GM23338 (cell line): Measurements from ENCODE around the gene RHBDD1. TPM values are rescaled to one million over a fixed set of nuclear protein-coding genes. Genes with fewer than 3 reads are reported as not detected.

ENCODE experiments used
- ATAC-seq: fragments of 200-7000 bp; cut with Tn5 transposase; 3 replicates; pipeline ENCODE4 v1.9.1; 2020
- DNase-seq: peaks from one replicate; pipeline ENCODE4 v3.0.0-alpha.2; 2015; ENCODE audit warnings: low spot score
- H2AFZ ChIP-seq: fragments of 200-600 bp; sonication (generic); 2 replicates; pipeline ENCODE4 v1.8.0; 2016; ENCODE audit warnings: antibody characterized with exemption, mild to moderate bottlenecking, moderate library complexity
- H3F3A ChIP-seq: fragments of 200-600 bp; sonication (generic); replicated peaks from 2 replicates; pipeline ENCODE4 v1.8.0; 2017; ENCODE audit warnings: antibody characterized with exemption, mixed run types, low read depth
- H3K27ac ChIP-seq: fragments of 200-600 bp; sonication (generic); 2 replicates; pipeline ENCODE4 v1.6.1; 2016; ENCODE audit warnings: low read depth
- H3K27me3 ChIP-seq: fragments of 200-600 bp; sonication (generic); 2 replicates; pipeline ENCODE4 v1.8.0; 2016; ENCODE audit warnings: mild to moderate bottlenecking, mixed run types, moderate library complexity; ENCODE audit not compliant: insufficient read depth
- H3K36me3 ChIP-seq: fragments of 200-600 bp; sonication (generic); 2 replicates; pipeline ENCODE4 v1.8.0; 2016; ENCODE audit warnings: mild to moderate bottlenecking; ENCODE audit not compliant: insufficient read depth
- H3K4me1 ChIP-seq: fragments of 200-600 bp; sonication (generic); 2 replicates; pipeline ENCODE4 v1.8.0; 2016; ENCODE audit warnings: mild to moderate bottlenecking, moderate library complexity; ENCODE audit not compliant: insufficient read depth
- H3K4me2 ChIP-seq: fragments of 200-600 bp; sonication (generic); 2 replicates; pipeline ENCODE4 v1.7.1; 2017; ENCODE audit warnings: mixed run types
- H3K4me3 ChIP-seq: fragments of 200-600 bp; sonication (generic); 2 replicates; pipeline ENCODE4 v1.6.1; 2016; ENCODE audit warnings: mixed run types
- H3K79me2 ChIP-seq: fragments of 200-600 bp; sonication (generic); replicated peaks from 2 replicates; pipeline ENCODE4 v1.8.0; 2017; ENCODE audit warnings: mild to moderate bottlenecking; ENCODE audit not compliant: insufficient read depth
- H3K9me2 ChIP-seq: fragments of 200-600 bp; sonication (generic); 2 replicates; pipeline ENCODE4 v1.8.0; 2017; ENCODE audit not compliant: insufficient read depth
- H4K20me1 ChIP-seq: fragments of 200-600 bp; sonication (generic); replicated peaks from 2 replicates; pipeline ENCODE4 v1.8.0; 2017; ENCODE audit warnings: mild to moderate bottlenecking; ENCODE audit not compliant: insufficient read depth
- H3K27ac Mint-ChIP-seq: 2 replicates; pipeline ENCODE4 v1.8.0; 2020; ENCODE audit warnings: inconsistent platforms, mild to moderate bottlenecking, moderate library complexity, mixed read lengths
- H3K27me3 Mint-ChIP-seq: 3 replicates; pipeline ENCODE4 v1.8.0; 2022; ENCODE audit warnings: low read depth, mild to moderate bottlenecking, moderate library complexity, mixed read lengths, inconsistent platforms; ENCODE audit not compliant: insufficient read depth, poor library complexity
- H3K36me3 Mint-ChIP-seq: 3 replicates; pipeline ENCODE4 v1.8.0; 2021; ENCODE audit warnings: low read depth, mild to moderate bottlenecking, inconsistent platforms, moderate library complexity, mixed read lengths
- H3K4me1 Mint-ChIP-seq: 3 replicates; pipeline ENCODE4 v1.8.0; 2020; ENCODE audit warnings: mild to moderate bottlenecking, inconsistent platforms, mixed read lengths
- H3K4me3 Mint-ChIP-seq: 3 replicates; pipeline ENCODE4 v1.8.0; 2021; ENCODE audit warnings: moderate library complexity, mild to moderate bottlenecking, inconsistent platforms, mixed read lengths
- H3K9me3 Mint-ChIP-seq: 3 replicates; pipeline ENCODE4 v1.8.0; 2020; ENCODE audit warnings: moderate library complexity, mild to moderate bottlenecking, inconsistent platforms, mixed read lengths
- CREB1 ChIP-seq: fragments of 250-450 bp; sonication (Bioruptor Pico); IDR thresholded peaks from 2 replicates; pipeline ENCODE4 v1.5.0; 2020; ENCODE audit warnings: low read depth, mild to moderate bottlenecking, moderate library complexity
- EZH2 ChIP-seq: fragments of 200-600 bp; sonication (generic); IDR thresholded peaks from one replicate; pipeline ENCODE4 v1.8.0; 2017; ENCODE audit warnings: antibody characterized with exemption, mild to moderate bottlenecking, low read depth; ENCODE audit not compliant: unreplicated experiment
- EZH2phosphoT487 ChIP-seq: fragments of 200-600 bp; sonication (generic); IDR thresholded peaks from one replicate; pipeline ENCODE4 v1.8.1; 2018; ENCODE audit warnings: antibody characterized with exemption; ENCODE audit not compliant: unreplicated experiment
- JUNB ChIP-seq: IDR thresholded peaks from one replicate; pipeline ENCODE4 v1.6.1; 2016; ENCODE audit warnings: antibody characterized with exemption; ENCODE audit not compliant: unreplicated experiment
- NANOG ChIP-seq: IDR thresholded peaks from 2 replicates; pipeline ENCODE4 v1.6.1; 2016; ENCODE audit warnings: antibody characterized with exemption, borderline replicate concordance
- POLR2AphosphoS5 ChIP-seq: IDR thresholded peaks from 2 replicates; pipeline ENCODE4 v1.6.1; 2016; ENCODE audit warnings: antibody characterized with exemption, low read depth
- STAT1 ChIP-seq: IDR thresholded peaks from one replicate; pipeline ENCODE4 v1.6.1; 2016; ENCODE audit warnings: antibody characterized with exemption; ENCODE audit not compliant: unreplicated experiment
- ZNF114 ChIP-seq: fragments of 250-450 bp; sonication (Bioruptor Pico); IDR thresholded peaks from 2 replicates; pipeline ENCODE4 v1.5.0; 2020; ENCODE audit warnings: mild to moderate bottlenecking, moderate library complexity
- ZNF331 ChIP-seq: fragments of 250-450 bp; sonication (Bioruptor Pico); IDR thresholded peaks from 2 replicates; pipeline ENCODE4 v1.5.0; 2020; ENCODE audit warnings: low read depth, mild to moderate bottlenecking, moderate library complexity
- polyA plus RNA-seq: library from polyadenylated mRNA; unstranded; fragments of >200 nt; fragmentation: Nextera tagmentation; extraction: Ambion mirVana; gene quantifications from 2 replicates; pipeline ENCODE4 v1.2.1, GENCODE V29; 2016
- total RNA-seq: library from RNA; depleted of rRNA; stranded (reverse); fragments of >200 nt; shearing (Covaris generic); gene quantifications from 2 replicates; pipeline ENCODE4 v1.2.3, GENCODE V29; 2014
- TF ChIP-seq, protein P1 (sequence below), 2 experiments: fragments of 200-600 bp in 1 of 2; sonication (generic) in 1 of 2; conservative IDR thresholded peaks; 2 replicates each; pipeline versions ENCODE4 v1.5.1 to v1.6.1; 2016 to 2017; ENCODE audit warnings: antibody characterized with exemption in 2 of 2, low read depth in 2 of 2, mild to moderate bottlenecking in 2 of 2, moderate library complexity in 1 of 2
- TF ChIP-seq, protein P2 (sequence below): IDR thresholded peaks from one replicate; pipeline ENCODE4 v1.6.1; 2018; ENCODE audit warnings: antibody characterized with exemption; ENCODE audit not compliant: unreplicated experiment
- TF ChIP-seq, protein P3 (sequence below): IDR thresholded peaks from 2 replicates; pipeline ENCODE4 v1.6.1; 2016; ENCODE audit warnings: antibody characterized with exemption
- TF ChIP-seq, protein P4 (sequence below): fragments of 250-450 bp; sonication (Bioruptor Pico); IDR thresholded peaks from 2 replicates; pipeline ENCODE4 v1.5.0; 2020; ENCODE audit warnings: mild to moderate bottlenecking, moderate library complexity

The RHBDD1 gene
- total and polyA plus RNA-seq, 2 experiments from 2014 or later, result 7.3 to 13.0 TPM

DNA sequence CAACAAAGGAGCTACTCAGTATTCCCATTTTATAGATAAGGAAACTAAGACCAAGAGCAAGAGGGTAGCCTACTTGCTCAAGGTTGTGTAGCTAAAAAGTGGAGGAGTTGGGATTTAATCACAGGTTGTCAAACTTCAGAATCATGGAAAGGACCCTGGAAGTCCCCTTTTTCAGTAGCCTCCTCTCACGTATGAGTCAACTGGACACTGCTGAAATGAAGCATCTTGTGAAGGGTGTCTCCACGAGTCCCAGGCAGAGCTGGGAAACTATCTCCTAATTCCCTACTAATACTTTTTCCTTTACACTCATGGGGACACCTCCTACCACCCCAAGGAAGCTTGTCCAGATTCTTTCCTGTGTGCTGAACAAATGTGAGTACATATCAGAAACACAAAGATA lies 155.8 kb downstream of the RHBDD1 start:
- Histone ChIP-seq H3K4me1 (no peaks in the 10 kb centered on the region), H3K79me2 (no peaks in the 10 kb centered on the region), H3F3A (no peaks in the 10 kb centered on the region), H4K20me1 (no peaks in the 10 kb centered on the region), H3K4me2 (no peak overlapping the region), H3K27me3 (no peaks in the 10 kb centered on the region), H2AFZ (no peak overlapping the region), H3K9me2 (no peaks in the 10 kb centered on the region), H3K27ac (no peak overlapping the region), H3K4me3 (no peak overlapping the region), H3K36me3 (no peaks in the 10 kb centered on the region; the same call in 1 of the 2 replicates)
- H3K36me3 Mint-ChIP-seq, result no peaks in the 10 kb centered on the region; the same call in 2 of the 3 replicates
- DNase-seq (no peak), ATAC-seq (no peak)
- no peak overlapping the region for H3K27ac Mint-ChIP-seq
- peaks cover 11% of the 10 kb centered on the region for H3K27me3 Mint-ChIP-seq
- H3K4me1 Mint-ChIP-seq, result no peaks in the 10 kb centered on the region
- no peaks in the 10 kb centered on the region for H3K9me3 Mint-ChIP-seq
- H3K4me3 Mint-ChIP-seq, result no peak overlapping the region
- TF ChIP-seq JUNB, result no peak
- TF ChIP-seq, protein P1, sequence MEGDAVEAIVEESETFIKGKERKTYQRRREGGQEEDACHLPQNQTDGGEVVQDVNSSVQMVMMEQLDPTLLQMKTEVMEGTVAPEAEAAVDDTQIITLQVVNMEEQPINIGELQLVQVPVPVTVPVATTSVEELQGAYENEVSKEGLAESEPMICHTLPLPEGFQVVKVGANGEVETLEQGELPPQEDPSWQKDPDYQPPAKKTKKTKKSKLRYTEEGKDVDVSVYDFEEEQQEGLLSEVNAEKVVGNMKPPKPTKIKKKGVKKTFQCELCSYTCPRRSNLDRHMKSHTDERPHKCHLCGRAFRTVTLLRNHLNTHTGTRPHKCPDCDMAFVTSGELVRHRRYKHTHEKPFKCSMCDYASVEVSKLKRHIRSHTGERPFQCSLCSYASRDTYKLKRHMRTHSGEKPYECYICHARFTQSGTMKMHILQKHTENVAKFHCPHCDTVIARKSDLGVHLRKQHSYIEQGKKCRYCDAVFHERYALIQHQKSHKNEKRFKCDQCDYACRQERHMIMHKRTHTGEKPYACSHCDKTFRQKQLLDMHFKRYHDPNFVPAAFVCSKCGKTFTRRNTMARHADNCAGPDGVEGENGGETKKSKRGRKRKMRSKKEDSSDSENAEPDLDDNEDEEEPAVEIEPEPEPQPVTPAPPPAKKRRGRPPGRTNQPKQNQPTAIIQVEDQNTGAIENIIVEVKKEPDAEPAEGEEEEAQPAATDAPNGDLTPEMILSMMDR (conservative IDR thresholded peaks at IDR 0.05; ENCODE audit: low read depth in 2 of 2), result no peak
- TF ChIP-seq EZH2, result no peak
- no peak for TF ChIP-seq EZH2phosphoT487
- TF ChIP-seq NANOG, result no peak
- TF ChIP-seq, protein P2, sequence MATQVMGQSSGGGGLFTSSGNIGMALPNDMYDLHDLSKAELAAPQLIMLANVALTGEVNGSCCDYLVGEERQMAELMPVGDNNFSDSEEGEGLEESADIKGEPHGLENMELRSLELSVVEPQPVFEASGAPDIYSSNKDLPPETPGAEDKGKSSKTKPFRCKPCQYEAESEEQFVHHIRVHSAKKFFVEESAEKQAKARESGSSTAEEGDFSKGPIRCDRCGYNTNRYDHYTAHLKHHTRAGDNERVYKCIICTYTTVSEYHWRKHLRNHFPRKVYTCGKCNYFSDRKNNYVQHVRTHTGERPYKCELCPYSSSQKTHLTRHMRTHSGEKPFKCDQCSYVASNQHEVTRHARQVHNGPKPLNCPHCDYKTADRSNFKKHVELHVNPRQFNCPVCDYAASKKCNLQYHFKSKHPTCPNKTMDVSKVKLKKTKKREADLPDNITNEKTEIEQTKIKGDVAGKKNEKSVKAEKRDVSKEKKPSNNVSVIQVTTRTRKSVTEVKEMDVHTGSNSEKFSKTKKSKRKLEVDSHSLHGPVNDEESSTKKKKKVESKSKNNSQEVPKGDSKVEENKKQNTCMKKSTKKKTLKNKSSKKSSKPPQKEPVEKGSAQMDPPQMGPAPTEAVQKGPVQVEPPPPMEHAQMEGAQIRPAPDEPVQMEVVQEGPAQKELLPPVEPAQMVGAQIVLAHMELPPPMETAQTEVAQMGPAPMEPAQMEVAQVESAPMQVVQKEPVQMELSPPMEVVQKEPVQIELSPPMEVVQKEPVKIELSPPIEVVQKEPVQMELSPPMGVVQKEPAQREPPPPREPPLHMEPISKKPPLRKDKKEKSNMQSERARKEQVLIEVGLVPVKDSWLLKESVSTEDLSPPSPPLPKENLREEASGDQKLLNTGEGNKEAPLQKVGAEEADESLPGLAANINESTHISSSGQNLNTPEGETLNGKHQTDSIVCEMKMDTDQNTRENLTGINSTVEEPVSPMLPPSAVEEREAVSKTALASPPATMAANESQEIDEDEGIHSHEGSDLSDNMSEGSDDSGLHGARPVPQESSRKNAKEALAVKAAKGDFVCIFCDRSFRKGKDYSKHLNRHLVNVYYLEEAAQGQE, result no peak
- TF ChIP-seq, protein P3, sequence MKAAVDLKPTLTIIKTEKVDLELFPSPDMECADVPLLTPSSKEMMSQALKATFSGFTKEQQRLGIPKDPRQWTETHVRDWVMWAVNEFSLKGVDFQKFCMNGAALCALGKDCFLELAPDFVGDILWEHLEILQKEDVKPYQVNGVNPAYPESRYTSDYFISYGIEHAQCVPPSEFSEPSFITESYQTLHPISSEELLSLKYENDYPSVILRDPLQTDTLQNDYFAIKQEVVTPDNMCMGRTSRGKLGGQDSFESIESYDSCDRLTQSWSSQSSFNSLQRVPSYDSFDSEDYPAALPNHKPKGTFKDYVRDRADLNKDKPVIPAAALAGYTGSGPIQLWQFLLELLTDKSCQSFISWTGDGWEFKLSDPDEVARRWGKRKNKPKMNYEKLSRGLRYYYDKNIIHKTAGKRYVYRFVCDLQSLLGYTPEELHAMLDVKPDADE, result no peak
- TF ChIP-seq STAT1, result no peak
- TF ChIP-seq CREB1 (CRISPR knock-in tag), result no peak
- TF ChIP-seq, protein P4, sequence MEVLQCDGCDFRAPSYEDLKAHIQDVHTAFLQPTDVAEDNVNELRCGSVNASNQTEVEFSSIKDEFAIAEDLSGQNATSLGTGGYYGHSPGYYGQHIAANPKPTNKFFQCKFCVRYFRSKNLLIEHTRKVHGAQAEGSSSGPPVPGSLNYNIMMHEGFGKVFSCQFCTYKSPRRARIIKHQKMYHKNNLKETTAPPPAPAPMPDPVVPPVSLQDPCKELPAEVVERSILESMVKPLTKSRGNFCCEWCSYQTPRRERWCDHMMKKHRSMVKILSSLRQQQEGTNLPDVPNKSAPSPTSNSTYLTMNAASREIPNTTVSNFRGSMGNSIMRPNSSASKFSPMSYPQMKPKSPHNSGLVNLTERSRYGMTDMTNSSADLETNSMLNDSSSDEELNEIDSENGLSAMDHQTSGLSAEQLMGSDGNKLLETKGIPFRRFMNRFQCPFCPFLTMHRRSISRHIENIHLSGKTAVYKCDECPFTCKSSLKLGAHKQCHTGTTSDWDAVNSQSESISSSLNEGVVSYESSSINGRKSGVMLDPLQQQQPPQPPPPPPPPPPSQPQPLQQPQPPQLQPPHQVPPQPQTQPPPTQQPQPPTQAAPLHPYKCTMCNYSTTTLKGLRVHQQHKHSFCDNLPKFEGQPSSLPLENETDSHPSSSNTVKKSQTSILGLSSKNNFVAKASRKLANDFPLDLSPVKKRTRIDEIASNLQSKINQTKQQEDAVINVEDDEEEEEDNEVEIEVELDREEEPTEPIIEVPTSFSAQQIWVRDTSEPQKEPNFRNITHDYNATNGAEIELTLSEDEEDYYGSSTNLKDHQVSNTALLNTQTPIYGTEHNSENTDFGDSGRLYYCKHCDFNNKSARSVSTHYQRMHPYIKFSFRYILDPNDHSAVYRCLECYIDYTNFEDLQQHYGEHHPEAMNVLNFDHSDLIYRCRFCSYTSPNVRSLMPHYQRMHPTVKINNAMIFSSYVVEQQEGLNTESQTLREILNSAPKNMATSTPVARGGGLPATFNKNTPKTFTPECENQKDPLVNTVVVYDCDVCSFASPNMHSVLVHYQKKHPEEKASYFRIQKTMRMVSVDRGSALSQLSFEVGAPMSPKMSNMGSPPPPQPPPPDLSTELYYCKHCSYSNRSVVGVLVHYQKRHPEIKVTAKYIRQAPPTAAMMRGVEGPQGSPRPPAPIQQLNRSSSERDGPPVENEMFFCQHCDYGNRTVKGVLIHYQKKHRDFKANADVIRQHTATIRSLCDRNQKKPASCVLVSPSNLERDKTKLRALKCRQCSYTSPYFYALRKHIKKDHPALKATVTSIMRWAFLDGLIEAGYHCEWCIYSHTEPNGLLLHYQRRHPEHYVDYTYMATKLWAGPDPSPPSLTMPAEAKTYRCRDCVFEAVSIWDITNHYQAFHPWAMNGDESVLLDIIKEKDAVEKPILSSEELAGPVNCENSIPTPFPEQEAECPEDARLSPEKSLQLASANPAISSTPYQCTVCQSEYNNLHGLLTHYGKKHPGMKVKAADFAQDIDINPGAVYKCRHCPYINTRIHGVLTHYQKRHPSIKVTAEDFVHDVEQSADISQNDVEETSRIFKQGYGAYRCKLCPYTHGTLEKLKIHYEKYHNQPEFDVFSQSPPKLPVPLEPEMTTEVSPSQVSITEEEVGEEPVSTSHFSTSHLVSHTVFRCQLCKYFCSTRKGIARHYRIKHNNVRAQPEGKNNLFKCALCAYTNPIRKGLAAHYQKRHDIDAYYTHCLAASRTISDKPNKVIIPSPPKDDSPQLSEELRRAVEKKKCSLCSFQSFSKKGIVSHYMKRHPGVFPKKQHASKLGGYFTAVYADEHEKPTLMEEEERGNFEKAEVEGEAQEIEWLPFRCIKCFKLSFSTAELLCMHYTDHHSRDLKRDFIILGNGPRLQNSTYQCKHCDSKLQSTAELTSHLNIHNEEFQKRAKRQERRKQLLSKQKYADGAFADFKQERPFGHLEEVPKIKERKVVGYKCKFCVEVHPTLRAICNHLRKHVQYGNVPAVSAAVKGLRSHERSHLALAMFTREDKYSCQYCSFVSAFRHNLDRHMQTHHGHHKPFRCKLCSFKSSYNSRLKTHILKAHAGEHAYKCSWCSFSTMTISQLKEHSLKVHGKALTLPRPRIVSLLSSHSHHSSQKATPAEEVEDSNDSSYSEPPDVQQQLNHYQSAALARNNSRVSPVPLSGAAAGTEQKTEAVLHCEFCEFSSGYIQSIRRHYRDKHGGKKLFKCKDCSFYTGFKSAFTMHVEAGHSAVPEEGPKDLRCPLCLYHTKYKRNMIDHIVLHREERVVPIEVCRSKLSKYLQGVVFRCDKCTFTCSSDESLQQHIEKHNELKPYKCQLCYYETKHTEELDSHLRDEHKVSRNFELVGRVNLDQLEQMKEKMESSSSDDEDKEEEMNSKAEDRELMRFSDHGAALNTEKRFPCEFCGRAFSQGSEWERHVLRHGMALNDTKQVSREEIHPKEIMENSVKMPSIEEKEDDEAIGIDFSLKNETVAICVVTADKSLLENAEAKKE (CRISPR knock-in tag), result no peak
- TF ChIP-seq ZNF331 (CRISPR knock-in tag), result no peak
- no peak for TF ChIP-seq ZNF114 (CRISPR knock-in tag)
- TF ChIP-seq POLR2AphosphoS5, result no peak
